ENCODE data around the gene VPS16.

- TF ChIP-seq CTCF (IDR thresholded peaks at IDR 0.05; ENCODE audit: low read depth, low read length, poor library complexity, severe bottlenecking) (no peak), EZH2phosphoT487 (IDR thresholded peaks at IDR 0.05; ENCODE audit: borderline replicate concordance, low read length) (no peak)
These were observed 6.2 kb downstream of the VPS16 start for GRCh38 chr20:2846698-2847097.
